B cell (primary cell): ENCODE results near the gene LARGE1.

Experiments used
- EZH2 ChIP-seq: IDR thresholded peaks from 2 replicates; pipeline ENCODE4 v1.6.1; 2012; ENCODE audit warnings: borderline replicate concordance, low read depth, mild to moderate bottlenecking, moderate library complexity, low read length; ENCODE audit not compliant: insufficient read depth, poor library complexity, severe bottlenecking
- TF ChIP-seq, protein P1 (sequence below): fragments of 200-600 bp; IDR thresholded peaks from one replicate; pipeline ENCODE4 v1.8.0; 2022; ENCODE audit warnings: antibody characterized with exemption, mild to moderate bottlenecking

DNA sequence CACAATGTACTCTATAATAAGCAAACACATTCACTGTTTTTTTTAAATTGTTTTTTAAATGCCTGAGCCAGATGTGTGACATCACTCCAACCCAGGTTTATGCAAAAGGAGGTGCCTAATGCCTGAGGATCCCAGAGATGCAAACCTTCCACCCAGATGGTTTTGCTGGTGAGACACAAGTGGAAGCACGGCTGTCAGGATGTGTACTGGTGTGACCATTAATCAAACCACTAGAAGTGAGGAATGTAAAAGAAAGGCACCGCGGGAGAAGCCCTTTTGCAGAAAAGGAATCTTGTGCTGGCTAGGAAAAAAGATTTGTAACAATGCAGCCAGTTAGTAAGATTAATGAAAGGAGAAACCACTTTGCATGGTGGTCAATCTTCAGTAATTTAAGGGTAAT is 407.4 kb downstream of the LARGE1 start:
- TF ChIP-seq, protein P1, sequence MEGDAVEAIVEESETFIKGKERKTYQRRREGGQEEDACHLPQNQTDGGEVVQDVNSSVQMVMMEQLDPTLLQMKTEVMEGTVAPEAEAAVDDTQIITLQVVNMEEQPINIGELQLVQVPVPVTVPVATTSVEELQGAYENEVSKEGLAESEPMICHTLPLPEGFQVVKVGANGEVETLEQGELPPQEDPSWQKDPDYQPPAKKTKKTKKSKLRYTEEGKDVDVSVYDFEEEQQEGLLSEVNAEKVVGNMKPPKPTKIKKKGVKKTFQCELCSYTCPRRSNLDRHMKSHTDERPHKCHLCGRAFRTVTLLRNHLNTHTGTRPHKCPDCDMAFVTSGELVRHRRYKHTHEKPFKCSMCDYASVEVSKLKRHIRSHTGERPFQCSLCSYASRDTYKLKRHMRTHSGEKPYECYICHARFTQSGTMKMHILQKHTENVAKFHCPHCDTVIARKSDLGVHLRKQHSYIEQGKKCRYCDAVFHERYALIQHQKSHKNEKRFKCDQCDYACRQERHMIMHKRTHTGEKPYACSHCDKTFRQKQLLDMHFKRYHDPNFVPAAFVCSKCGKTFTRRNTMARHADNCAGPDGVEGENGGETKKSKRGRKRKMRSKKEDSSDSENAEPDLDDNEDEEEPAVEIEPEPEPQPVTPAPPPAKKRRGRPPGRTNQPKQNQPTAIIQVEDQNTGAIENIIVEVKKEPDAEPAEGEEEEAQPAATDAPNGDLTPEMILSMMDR: no peak
- no peak for TF ChIP-seq EZH2
